ENCODE results near the gene JAK1.

Gene JAK1

DNA sequence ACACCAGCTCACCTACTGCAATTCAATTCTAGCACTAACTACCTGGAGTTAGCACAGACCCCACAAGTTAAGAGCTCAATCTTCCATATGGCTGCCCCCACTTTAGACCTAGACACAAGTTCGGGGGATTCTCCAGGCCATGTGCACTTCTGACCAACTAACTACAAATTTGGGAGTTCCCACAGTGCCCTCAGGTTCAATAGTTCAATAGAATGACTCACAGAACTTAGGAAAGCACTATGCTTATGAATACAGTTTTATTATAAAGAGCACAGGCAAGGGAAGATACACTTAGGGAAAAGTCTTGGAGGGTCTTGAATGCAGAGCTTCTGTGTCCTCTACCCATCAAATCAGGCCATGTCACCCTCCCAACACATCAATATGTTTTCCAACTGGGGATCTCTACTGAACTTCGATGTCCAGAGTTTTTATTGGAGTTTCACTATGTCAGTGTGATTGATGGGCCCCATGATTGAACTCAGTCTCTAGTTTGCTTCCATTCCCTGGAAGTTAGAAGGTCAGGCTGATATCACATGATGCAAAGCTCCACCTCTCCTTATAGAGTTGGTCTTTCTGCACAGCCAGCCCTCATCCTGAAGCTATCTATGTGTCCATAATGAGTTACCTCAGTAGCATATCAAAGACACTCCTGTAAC, 175.4 kb downstream of the JAK1 start:
- no peak for DNase-seq (ENCODE audit: low read depth in 1 of 2, low spot score in 1 of 2)

Data from activated T-helper 1 cell treated with anti-CD3 and anti-CD28 coated beads, Interleukin-2, amount 50 U/mL, for 16 hours (primary cell).